SU-DHL-6 (cell line): ENCODE measurements around the gene CDK5R2.

Source experiments
- CTCF ChIP-seq: fragments of 200-600 bp; sonication (generic); IDR thresholded peaks from one replicate; pipeline ENCODE4 v1.5.1; 2017; ENCODE audit warnings: antibody characterized with exemption, mild to moderate bottlenecking, low read length, moderate library complexity; ENCODE audit not compliant: insufficient read depth, poor library complexity, severe bottlenecking
- EZH2phosphoT487 ChIP-seq: fragments of 200-600 bp; sonication (generic), shearing (Covaris generic); conservative IDR thresholded peaks from 2 replicates; pipeline ENCODE4 v1.6.1; 2018; ENCODE audit warnings: mild to moderate bottlenecking, antibody characterized with exemption, low read length, moderate library complexity, mixed read lengths

- TF ChIP-seq CTCF (peak; percentile 51), EZH2phosphoT487 (no peak)
These were observed 50.8 kb downstream of the CDK5R2 start for GRCh38 chr2:219010162-219010756.
